Esophagus squamous epithelium (tissue), 4 donors: ENCODE data around the gene CISD1.

Experiments
- CTCF ChIP-seq, 6 experiments: fragments of 450-650 bp in 4 of 6; fragments of 200-600 bp in 2 of 6; sonication (generic) in 2 of 6; IDR thresholded peaks; one replicate each; pipeline ENCODE4 v1.5.1; 2016 to 2019; ENCODE audit warnings: antibody characterized with exemption in 6 of 6, mild to moderate bottlenecking in 4 of 6, moderate library complexity in 4 of 6
- POLR2A ChIP-seq, 4 donors: fragments of 450-650 bp; IDR thresholded peaks; one replicate each; pipeline ENCODE4 v1.6.1; 2017; ENCODE audit warnings: antibody characterized with exemption in 4 of 4, mild to moderate bottlenecking in 4 of 4, moderate library complexity in 3 of 4

GRCh38 chr10:58322072-58322834, 53.3 kb downstream of the CISD1 start:
- no peak for TF ChIP-seq CTCF (IDR thresholded peaks at IDR 0.05)
- TF ChIP-seq POLR2A (IDR thresholded peaks at IDR 0.05) = no peak
